ENCODE measurements around the gene ASRGL1. TPM values are rescaled to one million over a fixed set of nuclear protein-coding genes. Genes with fewer than 3 reads are reported as not detected.

The ASRGL1 gene
- total RNA-seq, 1 donor = 1.3 TPM

DNA sequence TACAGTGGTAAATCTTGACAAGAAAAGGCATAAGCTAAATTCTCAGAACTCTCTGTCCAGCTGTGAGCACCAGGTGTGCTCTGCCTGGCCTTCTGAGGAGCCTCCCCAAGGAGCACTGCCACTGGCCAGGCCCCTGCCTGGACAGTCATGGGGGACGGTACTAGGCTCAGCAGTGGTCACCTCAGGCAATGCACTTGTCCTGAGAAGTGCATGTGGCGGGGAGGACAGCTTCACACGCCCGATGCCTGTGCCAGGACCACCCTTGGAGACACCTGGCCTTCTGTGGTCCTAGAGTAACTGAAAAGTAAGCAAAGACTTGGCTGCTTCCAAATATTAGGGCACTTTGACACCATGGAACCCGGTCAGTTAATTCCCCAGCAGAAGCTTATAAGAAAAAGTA, 53.0 kb downstream of the ASRGL1 start:
- H3K4me3 ChIP-seq (ENCODE audit: low read depth, low read length) = no peak overlapping the region
- TF ChIP-seq, protein P1, sequence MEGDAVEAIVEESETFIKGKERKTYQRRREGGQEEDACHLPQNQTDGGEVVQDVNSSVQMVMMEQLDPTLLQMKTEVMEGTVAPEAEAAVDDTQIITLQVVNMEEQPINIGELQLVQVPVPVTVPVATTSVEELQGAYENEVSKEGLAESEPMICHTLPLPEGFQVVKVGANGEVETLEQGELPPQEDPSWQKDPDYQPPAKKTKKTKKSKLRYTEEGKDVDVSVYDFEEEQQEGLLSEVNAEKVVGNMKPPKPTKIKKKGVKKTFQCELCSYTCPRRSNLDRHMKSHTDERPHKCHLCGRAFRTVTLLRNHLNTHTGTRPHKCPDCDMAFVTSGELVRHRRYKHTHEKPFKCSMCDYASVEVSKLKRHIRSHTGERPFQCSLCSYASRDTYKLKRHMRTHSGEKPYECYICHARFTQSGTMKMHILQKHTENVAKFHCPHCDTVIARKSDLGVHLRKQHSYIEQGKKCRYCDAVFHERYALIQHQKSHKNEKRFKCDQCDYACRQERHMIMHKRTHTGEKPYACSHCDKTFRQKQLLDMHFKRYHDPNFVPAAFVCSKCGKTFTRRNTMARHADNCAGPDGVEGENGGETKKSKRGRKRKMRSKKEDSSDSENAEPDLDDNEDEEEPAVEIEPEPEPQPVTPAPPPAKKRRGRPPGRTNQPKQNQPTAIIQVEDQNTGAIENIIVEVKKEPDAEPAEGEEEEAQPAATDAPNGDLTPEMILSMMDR (IDR thresholded peaks at IDR 0.05; ENCODE audit: insufficient read depth, low read depth, low read length) = no peak
- DNase-seq (ENCODE audit: low read depth) = no peak

GRCh38 chr11:62390722-62391121, 53.5 kb downstream of the ASRGL1 start:
- TF ChIP-seq, protein P1 (IDR thresholded peaks at IDR 0.05; ENCODE audit: insufficient read depth, low read depth, low read length) = no peak
- H3K4me3 ChIP-seq (ENCODE audit: low read depth, low read length) = no peak overlapping the region
- DNase-seq (ENCODE audit: low read depth) = no peak

- H3K4me3 ChIP-seq (ENCODE audit: low read depth, low read length) = no peak overlapping the region
- DNase-seq (ENCODE audit: low read depth) = no peak
- TF ChIP-seq, protein P1 (IDR thresholded peaks at IDR 0.05; ENCODE audit: insufficient read depth, low read depth, low read length) = no peak
Observed at GRCh38 chr11:62391642-62392425, 54.6 kb downstream of the ASRGL1 start.

DNA sequence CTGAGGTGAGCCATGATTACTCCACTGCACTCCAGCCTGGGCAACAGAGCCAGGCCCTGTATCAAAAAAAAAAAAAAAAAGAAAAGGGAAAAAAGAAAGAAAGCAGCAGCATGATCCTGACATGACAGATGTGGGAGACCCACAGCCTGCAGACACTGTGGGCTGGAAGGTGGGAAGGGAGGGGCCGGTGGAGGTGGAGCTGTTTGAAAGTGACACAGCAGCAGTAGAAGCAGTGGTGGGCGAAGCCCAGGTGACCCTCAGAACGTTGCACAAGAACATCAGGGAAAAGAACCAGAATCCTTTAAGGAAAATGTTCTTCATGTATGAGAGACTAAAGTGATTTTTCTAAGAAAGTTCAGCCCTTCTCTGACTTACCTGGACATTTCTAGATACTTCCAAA, 55.3 kb downstream of the ASRGL1 start:
- DNase-seq (ENCODE audit: low read depth) = no peak
- TF ChIP-seq, protein P1 (IDR thresholded peaks at IDR 0.05; ENCODE audit: insufficient read depth, low read depth, low read length) = no peak
- H3K4me3 ChIP-seq (ENCODE audit: low read depth, low read length) = no peak overlapping the region

DNA sequence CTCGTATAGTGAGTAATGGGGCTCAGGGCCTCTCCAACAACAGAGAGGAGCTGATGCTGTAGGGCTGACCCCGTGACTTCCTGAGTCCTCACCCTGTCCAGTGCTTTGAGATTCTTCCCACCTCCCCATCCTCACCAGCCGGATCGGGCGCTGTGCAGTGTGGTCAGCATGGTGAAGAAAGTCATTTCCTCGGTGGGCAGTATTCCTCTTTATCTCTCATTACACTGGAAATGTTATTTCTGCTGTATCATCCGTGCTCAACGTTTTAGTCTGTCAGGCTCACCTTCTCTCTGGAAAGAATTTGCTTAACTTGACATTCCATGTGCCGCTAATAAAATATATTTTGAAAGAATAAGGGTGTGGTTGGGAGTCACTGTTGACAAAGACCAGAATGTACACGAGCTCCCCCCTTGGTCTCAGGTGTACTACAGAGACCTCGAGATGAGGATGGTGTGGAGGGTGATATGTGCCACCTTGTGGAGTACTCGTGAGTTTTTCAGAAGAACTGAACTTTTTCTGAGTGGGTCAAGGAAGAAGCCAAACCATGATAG, 55.9 kb downstream of the ASRGL1 start:
- DNase-seq (ENCODE audit: low read depth) = no peak
- TF ChIP-seq, protein P1 (IDR thresholded peaks at IDR 0.05; ENCODE audit: insufficient read depth, low read depth, low read length) = peak; percentile 15
- no peak overlapping the region for H3K4me3 ChIP-seq (ENCODE audit: low read depth, low read length)

GRCh38 chr11:62393735-62394134, 56.5 kb downstream of the ASRGL1 start:
- TF ChIP-seq, protein P1 (IDR thresholded peaks at IDR 0.05; ENCODE audit: insufficient read depth, low read depth, low read length) = no peak
- no peak for DNase-seq (ENCODE audit: low read depth)

More at GRCh38 chr11:62393735-62394134, 56.5 kb downstream of the ASRGL1 start:
- H3K4me3 ChIP-seq (ENCODE audit: low read depth, low read length) = no peak overlapping the region
